B cell (primary cell): ENCODE results near the gene COL9A3. TPM values are rescaled to one million over a fixed set of nuclear protein-coding genes. Genes with fewer than 3 reads are reported as not detected.
A peak's percentile ranks its signal among the peaks of the same experiment; 100 is the strongest.
"Not testable (repeated sequence)": the region's sequence is repeated elsewhere in the genome, so short reads cannot be mapped to it uniquely, and the experiment has no call there.

Experiments
- ATAC-seq: fragments of 200-7000 bp; cut with Tn5 transposase; one replicate; pipeline ENCODE4 v1.10.0; 2021; ENCODE audit warnings: low read depth, mild to moderate bottlenecking, moderate number of reproducible peaks, moderate library complexity
- CTCF ChIA-PET: fragments of 350-600 bp; sonication (Branson Sonifier 250); formaldehyde crosslinking; loops from one replicate; lab custom pipeline; 2021; ENCODE audit warnings: antibody characterized with exemption, inconsistent platforms; lab: Charles Lee
- POLR2A ChIA-PET: fragments of 350-600 bp; sonication (Branson Sonifier 250); formaldehyde crosslinking; loops from one replicate; lab custom pipeline; 2021; ENCODE audit warnings: antibody characterized with exemption; lab: Charles Lee
- DNase-seq: peaks from one replicate; pipeline ENCODE4 v3.0.0; 2013
- H2AFZ ChIP-seq: 2 replicates; pipeline ENCODE4 v1.6.1; 2012; ENCODE audit warnings: mild to moderate bottlenecking, low read depth, low read length; ENCODE audit not compliant: insufficient read depth, poor library complexity, severe bottlenecking
- H3K27ac ChIP-seq, 2 donors: 1 replicate in 1 of 2; 2 replicates in 1 of 2; pipeline ENCODE4 v1.5.1; 2012 to 2013; ENCODE audit warnings: low read length in 2 of 2, mild to moderate bottlenecking in 2 of 2, moderate library complexity in 1 of 2
- H3K27me3 ChIP-seq, 4 experiments: fragments of 200-600 bp in 1 of 4; sonication (generic) in 1 of 4; replicated peaks in 1 of 4; 1 replicate in 2 of 4; 2 replicates in 2 of 4; pipeline versions ENCODE4 v1.6.1 to v1.7.0; 2013 to 2016; ENCODE audit warnings: low read length in 3 of 4, mild to moderate bottlenecking in 2 of 4, mixed read lengths in 1 of 4, moderate library complexity in 1 of 4; ENCODE audit not compliant: insufficient read depth in 4 of 4, control insufficient read depth in 3 of 4; ENCODE audit errors: control extremely low read depth in 1 of 4
- H3K36me3 ChIP-seq, 2 experiments: replicated peaks in 1 of 2; 1 replicate in 1 of 2; 2 replicates in 1 of 2; pipeline versions ENCODE4 v1.6.1 to v1.7.1; 2013; ENCODE audit warnings: low read length in 1 of 2; ENCODE audit not compliant: insufficient read depth in 2 of 2, control insufficient read depth in 1 of 2; ENCODE audit errors: control extremely low read depth in 1 of 2, extremely low read depth in 1 of 2
- H3K4me1 ChIP-seq, 2 donors: fragments of 200-600 bp in 1 of 2; sonication (generic) in 1 of 2; 1 replicate in 1 of 2; 2 replicates in 1 of 2; pipeline versions ENCODE4 v1.5.1 to v1.6.1; 2013 to 2017; ENCODE audit warnings: low read length in 2 of 2; ENCODE audit not compliant: control insufficient read depth in 2 of 2, insufficient read depth in 2 of 2
- H3K4me2 ChIP-seq: replicated peaks from 2 replicates; pipeline ENCODE3; 2012; ENCODE audit warnings: mild to moderate bottlenecking, low read depth, low read length; ENCODE audit not compliant: poor library complexity, severe bottlenecking
- H3K4me3 ChIP-seq, 5 experiments: fragments of 200-600 bp in 1 of 5; sonication (generic) in 1 of 5; 1 replicate in 3 of 5; 2 replicates in 2 of 5; pipeline versions ENCODE4 v1.5.1 to v1.7.0; 2011 to 2016; ENCODE audit warnings: low read length in 4 of 5, mild to moderate bottlenecking in 4 of 5, low read depth in 2 of 5, control low read depth in 1 of 5, moderate library complexity in 1 of 5; ENCODE audit not compliant: insufficient read depth in 1 of 5; ENCODE audit errors: control extremely low read depth in 1 of 5, extremely low read depth in 1 of 5
- H3K79me2 ChIP-seq: fragments of 200-600 bp; sonication (generic); one replicate; pipeline ENCODE4 v1.6.0; 2016; ENCODE audit warnings: low read length; ENCODE audit not compliant: control insufficient read depth, insufficient read depth
- H3K9ac ChIP-seq: fragments of 200-600 bp; sonication (generic); 2 replicates; pipeline ENCODE4 v1.6.1; 2017; ENCODE audit warnings: mild to moderate bottlenecking, low read length, moderate library complexity
- H3K9me3 ChIP-seq, 3 donors: one replicate each; pipeline versions ENCODE4 v1.6.1 to v1.7.1; 2013; ENCODE audit warnings: low read length in 2 of 3; ENCODE audit not compliant: control insufficient read depth in 2 of 3, insufficient read depth in 1 of 3; ENCODE audit errors: control extremely low read depth in 1 of 3
- H4K20me1 ChIP-seq: 2 replicates; pipeline ENCODE4 v1.6.0; 2012; ENCODE audit warnings: mild to moderate bottlenecking, low read length; ENCODE audit not compliant: insufficient read depth, control insufficient read depth, poor library complexity, severe bottlenecking
- H3K27ac Mint-ChIP-seq: one replicate; pipeline ENCODE4 v1.8.0; 2021; ENCODE audit warnings: mixed read lengths
- H3K27me3 Mint-ChIP-seq: one replicate; pipeline ENCODE4 v1.8.0; 2021; ENCODE audit warnings: mixed read lengths
- H3K4me1 Mint-ChIP-seq: one replicate; pipeline ENCODE4 v1.8.0; 2021; ENCODE audit warnings: mixed read lengths
- H3K4me3 Mint-ChIP-seq: one replicate; pipeline ENCODE4 v1.8.0; 2021; ENCODE audit warnings: mixed read lengths
- H3K9me3 Mint-ChIP-seq: one replicate; pipeline ENCODE4 v1.8.0; 2022; ENCODE audit warnings: mixed read lengths; ENCODE audit not compliant: insufficient read depth
- CTCF ChIP-seq: fragments of 200-600 bp; IDR thresholded peaks from one replicate; pipeline ENCODE4 v1.8.0; 2022; ENCODE audit warnings: antibody characterized with exemption, mild to moderate bottlenecking
- EZH2 ChIP-seq: IDR thresholded peaks from 2 replicates; pipeline ENCODE4 v1.6.1; 2012; ENCODE audit warnings: borderline replicate concordance, low read depth, mild to moderate bottlenecking, moderate library complexity, low read length; ENCODE audit not compliant: insufficient read depth, poor library complexity, severe bottlenecking
- WGBS: methylation state at CpG from one replicate; pipeline ENCODE4 v1.1.5; 2013; ENCODE audit warnings: missing lambda C conversion rate; ENCODE audit not compliant: insufficient coverage; 5-methylcytosine and 5-hydroxymethylcytosine counted together
- intact Hi-C: fragments of 100-400 bp; cut with micrococcal nuclease; formaldehyde crosslinking; loops from one replicate; pipeline ENCODE4 v1.10.0; 2022
- polyA plus RNA-seq: library from polyadenylated mRNA; depleted of rRNA; stranded (reverse); fragments of >200 nt; gene quantifications from 2 replicates; pipeline ENCODE4 v1.2.3, GENCODE V29; 2012
- total RNA-seq, 2 donors: library from RNA; stranded (reverse); fragments of 120-200 nt in 1 of 2; gene quantifications; 1 replicate in 1 of 2; 2 replicates in 1 of 2; pipeline versions ENCODE4 v1.2.3 to v1.2.4, GENCODE V29; 2013 to 2022

The COL9A3 gene
- total and polyA plus RNA-seq, 2 donors (not counting 1 experiment from before 2014, with no cell fraction given) = 10.7 to 96.3 TPM

GRCh38 chr20:62873280-62873679 is 56.4 kb downstream of the COL9A3 start:
- no peak overlapping the region for H3K27ac Mint-ChIP-seq
- H3K27me3 Mint-ChIP-seq = peaks cover 7% of the 10 kb centered on the region
- ChIA-PET POLR2A (no interaction called here), CTCF (interaction anchor here (1.1 to 1.2 kb wide), 2 partner anchors 12 to 28 kb away, joined by 3 read pairs; partner anchors contain the start of gene TCFL5)
- Histone ChIP-seq H4K20me1 (no peaks in the 10 kb centered on the region), H2AFZ (no peak overlapping the region), H3K4me2 (no peak overlapping the region), H3K4me3 (no peak overlapping the region), H3K27me3 (peaks cover 0 to 8% (median 1%) of the 10 kb centered on the region in 4 experiments), H3K9me3 (no peaks in the 10 kb centered on the region), H3K4me1 (peaks cover 0 to 5% of the 10 kb centered on the region in 2 donors), H3K36me3 (no peaks in the 10 kb centered on the region), H3K27ac (no peak overlapping the region), H3K79me2 (no peaks in the 10 kb centered on the region), H3K9ac (no peak overlapping the region)
- whole genome bisulfite sequencing = 80% methylated on average over 1 of the region's 7 CpGs
- H3K4me3 Mint-ChIP-seq = no peak overlapping the region
- H3K9me3 Mint-ChIP-seq = no peaks in the 10 kb centered on the region
- TF ChIP-seq CTCF = no peak
- no peak for TF ChIP-seq EZH2
- ATAC-seq = no peak
- intact Hi-C loops = no loop called here
- no peak for DNase-seq
- peaks cover 9% of the 10 kb centered on the region for H3K4me1 Mint-ChIP-seq

- H3K4me3 Mint-ChIP-seq, intact Hi-C loops, H3K27ac ChIP-seq, H3K36me3 ChIP-seq, H2AFZ ChIP-seq, ATAC-seq, H3K27me3 Mint-ChIP-seq, H3K4me3 ChIP-seq, H3K27me3 ChIP-seq, H3K27ac Mint-ChIP-seq, H3K9me3 Mint-ChIP-seq, H3K9me3 ChIP-seq, H3K4me1 ChIP-seq, H3K4me1 Mint-ChIP-seq, H3K9ac ChIP-seq, H3K79me2 ChIP-seq, POLR2A ChIA-PET, H4K20me1 ChIP-seq, H3K4me2 ChIP-seq: not testable (repeated sequence)
- peak; percentile 32 for TF ChIP-seq CTCF
- WGBS = 6% methylated on average over 9 of the region's 15 CpGs
- DNase-seq = peak; percentile 47
- CTCF ChIA-PET = interaction anchor here (1.1 to 1.2 kb wide), 2 partner anchors 12 to 28 kb away, joined by 3 read pairs; partner anchors contain the start of gene TCFL5
Measured at GRCh38 chr20:62873681-62874031, 56.8 kb downstream of the COL9A3 start.
